ENCODE measurements around the gene ZNRF1. TPM values are rescaled to one million over a fixed set of nuclear protein-coding genes. Genes with fewer than 3 reads are reported as not detected.
"Not testable (repeated sequence)": the region's sequence is repeated elsewhere in the genome, so short reads cannot be mapped to it uniquely, and the experiment has no call there.

The ZNRF1 gene
- polyA plus RNA-seq, 1 experiment: 24.1 TPM

GRCh38 chr16:74984529-74985296 lies 14.1 kb upstream of the ZNRF1 start, which contains the start of gene WDR59:
WDR59 (minus strand) TSS chr16:74985123; CDS start chr16:74985017, 106 bp downstream.
- ChIA-PET POLR2A (interaction anchor here (0.5 to 0.7 kb wide), 3 partner anchors 31 to 532 kb away, joined by 5 to 16 read pairs (median 5); no protein-coding TSS in a partner anchor), CTCF (interaction anchor here (0.9 to 4.5 kb wide), 4 partner anchors 10 to 137 kb away, joined by 3 to 23 read pairs (median 12); partner anchors contain the start of gene ZNRF1)
- no peaks in the 10 kb centered on the region for H3K27me3 ChIP-seq (ENCODE audit: control insufficient read depth, insufficient read depth, low read length)
- TF ChIP-seq CTCF (IDR thresholded peaks at IDR 0.05; ENCODE audit: insufficient read depth, low read depth, low read length): no peak
- no peaks in the 10 kb centered on the region for H3K36me3 ChIP-seq (ENCODE audit: control insufficient read depth, insufficient read depth, low read length)
- peak within 1 kb of the TSS; percentile 94 for H3K4me3 ChIP-seq (ENCODE audit: low read depth, low read length)
- DNase-seq (ENCODE audit: low read depth): peak; percentile 95

- H3K36me3 ChIP-seq (ENCODE audit: control insufficient read depth, insufficient read depth, low read length): no peaks in the 10 kb centered on the region
- CTCF ChIA-PET: interaction anchor here (1.0 to 4.5 kb wide), 4 partner anchors 9 to 124 kb away, joined by 4 to 23 read pairs (median 18); partner anchors contain the start of gene ZNRF1
- POLR2A ChIA-PET: no interaction called here
- no peak for DNase-seq (ENCODE audit: low read depth)
- H3K27me3 ChIP-seq (ENCODE audit: control insufficient read depth, insufficient read depth, low read length): no peaks in the 10 kb centered on the region
- no peak overlapping the region for H3K4me3 ChIP-seq (ENCODE audit: low read depth, low read length)
- no peak for TF ChIP-seq CTCF (IDR thresholded peaks at IDR 0.05; ENCODE audit: insufficient read depth, low read depth, low read length)
Observed at GRCh38 chr16:74987027-74987681, 11.7 kb upstream of the ZNRF1 start.

GRCh38 chr16:74989864-74990263 lies 9.0 kb upstream of the ZNRF1 start:
- POLR2A ChIA-PET; CTCF ChIA-PET; H3K4me3 ChIP-seq (ENCODE audit: low read depth, low read length); DNase-seq (ENCODE audit: low read depth); H3K27me3 ChIP-seq (ENCODE audit: control insufficient read depth, insufficient read depth, low read length); H3K36me3 ChIP-seq (ENCODE audit: control insufficient read depth, insufficient read depth, low read length): not testable (repeated sequence)

GRCh38 chr16:74990832-74991231 lies 8.0 kb upstream of the ZNRF1 start:
- H3K36me3 ChIP-seq (ENCODE audit: control insufficient read depth, insufficient read depth, low read length): no peaks in the 10 kb centered on the region
- no peak for TF ChIP-seq CTCF (IDR thresholded peaks at IDR 0.05; ENCODE audit: insufficient read depth, low read depth, low read length)
- no peak overlapping the region for H3K4me3 ChIP-seq (ENCODE audit: low read depth, low read length)
- ChIA-PET CTCF (interaction anchor here (0.8 kb wide), 1 partner anchor 95 kb away, joined by 3 read pairs; no protein-coding TSS in a partner anchor), POLR2A (no interaction called here)
- peaks cover 1% of the 10 kb centered on the region for H3K27me3 ChIP-seq (ENCODE audit: control insufficient read depth, insufficient read depth, low read length)
- no peak for DNase-seq (ENCODE audit: low read depth)

- DNase-seq (ENCODE audit: low read depth): no peak
- Histone ChIP-seq H3K4me3 (ENCODE audit: low read depth, low read length) (no peak overlapping the region), H3K36me3 (ENCODE audit: control insufficient read depth, insufficient read depth, low read length) (no peaks in the 10 kb centered on the region), H3K27me3 (ENCODE audit: control insufficient read depth, insufficient read depth, low read length) (peaks cover 1% of the 10 kb centered on the region)
- CTCF ChIA-PET: interaction anchor here (0.8 to 9.0 kb wide), 2 partner anchors 95 to 120 kb away, joined by 3 to 199 read pairs; no protein-coding TSS in a partner anchor
- POLR2A ChIA-PET: no interaction called here
- TF ChIP-seq CTCF (IDR thresholded peaks at IDR 0.05; ENCODE audit: insufficient read depth, low read depth, low read length): no peak
Observed at GRCh38 chr16:74991268-74991592, 7.6 kb upstream of the ZNRF1 start.
